Activated naive CD8-positive, alpha-beta T cell treated with anti-CD3 and anti-CD28 coated beads, Interleukin-2, amount 50 U/mL, for 24 hours (primary cell): ENCODE data around the gene ATAD3C.
"Not testable (repeated sequence)": the region's sequence is repeated elsewhere in the genome, so short reads cannot be mapped to it uniquely, and the experiment has no call there.

Experiments used
- ATAC-seq: fragments of 150-1000 bp; cut with Tn5 transposase; one replicate; pipeline ENCODE4 v1.10.0; 2021
- DNase-seq: peaks from one replicate; pipeline ENCODE4 v3.0.0; 2021
- H3K27ac Mint-ChIP-seq: one replicate; pipeline ENCODE4 v1.8.0; 2021; ENCODE audit warnings: mild to moderate bottlenecking, mixed read lengths
- H3K27me3 Mint-ChIP-seq: one replicate; pipeline ENCODE4 v1.8.0; 2021; ENCODE audit warnings: mixed read lengths
- H3K36me3 Mint-ChIP-seq: one replicate; pipeline ENCODE4 v1.8.0; 2021; ENCODE audit warnings: low read depth, mixed read lengths
- H3K4me1 Mint-ChIP-seq: one replicate; pipeline ENCODE4 v1.8.0; 2021; ENCODE audit warnings: mixed read lengths
- H3K4me3 Mint-ChIP-seq: one replicate; pipeline ENCODE4 v1.8.0; 2021; ENCODE audit warnings: mild to moderate bottlenecking, moderate library complexity, mixed read lengths
- H3K9me3 Mint-ChIP-seq: one replicate; pipeline ENCODE4 v1.8.0; 2021; ENCODE audit warnings: mixed read lengths

ATAD3C gene

GRCh38 chr1:1441002-1441888, 8.2 kb upstream of the ATAD3C start:
- ATAC-seq (peak; percentile 83), DNase-seq (peak; percentile 78)
- peaks cover 11% of the 10 kb centered on the region for H3K27me3 Mint-ChIP-seq
- no peak overlapping the region for H3K27ac Mint-ChIP-seq
- no peak overlapping the region for H3K4me3 Mint-ChIP-seq
- peaks cover 2% of the 10 kb centered on the region for H3K4me1 Mint-ChIP-seq
- H3K9me3 Mint-ChIP-seq: no peaks in the 10 kb centered on the region
- H3K36me3 Mint-ChIP-seq: no peaks in the 10 kb centered on the region

- H3K27me3 Mint-ChIP-seq: peaks cover 8% of the 10 kb centered on the region
- no peak overlapping the region for H3K4me3 Mint-ChIP-seq
- H3K4me1 Mint-ChIP-seq: no peaks in the 10 kb centered on the region
- DNase-seq (no peak), ATAC-seq (no peak)
- no peak overlapping the region for H3K27ac Mint-ChIP-seq
- H3K9me3 Mint-ChIP-seq: no peaks in the 10 kb centered on the region
- H3K36me3 Mint-ChIP-seq: no peaks in the 10 kb centered on the region
These were observed 7.3 kb upstream of the ATAD3C start for GRCh38 chr1:1442069-1442770.

DNA sequence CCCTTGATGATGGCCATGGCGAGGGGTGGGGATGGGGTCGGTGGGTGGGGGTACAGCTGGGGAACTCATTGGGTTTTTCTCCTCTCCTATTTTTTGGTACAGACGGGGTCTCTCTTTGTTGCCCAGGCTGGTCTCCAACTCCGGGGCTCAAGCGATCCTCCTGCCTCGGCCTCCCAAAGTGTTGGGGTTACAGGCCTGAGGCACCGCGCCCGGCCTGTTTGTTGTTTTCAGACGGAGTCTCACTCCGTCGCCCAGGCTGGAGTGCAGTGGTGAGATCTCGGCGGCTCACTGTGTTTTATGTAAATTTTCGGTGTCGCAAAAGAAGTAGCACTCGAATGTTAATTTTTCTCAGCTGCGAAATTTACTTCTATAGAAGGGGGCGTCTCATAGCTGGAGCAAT, 2.9 kb upstream of the ATAD3C start:
- not testable (repeated sequence) for H3K4me1 Mint-ChIP-seq, ATAC-seq

GRCh38 chr1:1450616-1451015, 1.1 kb downstream of the ATAD3C start:
- DNase-seq, H3K36me3 Mint-ChIP-seq, H3K4me1 Mint-ChIP-seq, H3K27ac Mint-ChIP-seq, H3K27me3 Mint-ChIP-seq, ATAC-seq, H3K4me3 Mint-ChIP-seq, H3K9me3 Mint-ChIP-seq: not testable (repeated sequence)

More for the DNA sequence above, 2.9 kb upstream of the ATAD3C start:
- H3K27ac Mint-ChIP-seq, H3K4me3 Mint-ChIP-seq, H3K36me3 Mint-ChIP-seq, H3K27me3 Mint-ChIP-seq, H3K9me3 Mint-ChIP-seq, DNase-seq: not testable (repeated sequence)

GRCh38 chr1:1451696-1452364, 2.3 kb downstream of the ATAD3C start:
- Mint-ChIP-seq H3K27ac (no peak overlapping the region), H3K4me3 (no peak overlapping the region), H3K4me1 (no peaks in the 10 kb centered on the region), H3K27me3 (no peaks in the 10 kb centered on the region), H3K9me3 (no peaks in the 10 kb centered on the region), H3K36me3 (no peaks in the 10 kb centered on the region)
- ATAC-seq (no peak), DNase-seq (no peak)

DNA sequence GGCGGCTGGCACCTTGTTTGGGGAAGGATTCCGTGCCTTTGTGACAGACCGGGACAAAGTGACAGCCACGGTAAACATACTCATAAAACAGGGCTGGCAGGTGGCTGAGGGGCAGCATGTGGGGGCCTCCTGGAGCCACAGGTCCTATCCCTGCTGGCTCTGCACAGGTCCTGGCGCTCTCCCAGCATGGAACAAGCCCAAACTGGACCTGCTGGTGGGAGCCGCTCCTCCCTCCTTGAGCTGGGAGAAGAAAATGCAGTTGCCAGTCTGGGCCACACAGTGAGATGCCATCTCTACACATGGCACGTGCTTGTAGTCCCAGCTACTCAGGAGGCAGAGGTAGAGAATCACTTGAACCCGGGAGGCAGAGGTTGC, 2.9 kb downstream of the ATAD3C start:
- not testable (repeated sequence) for H3K4me3 Mint-ChIP-seq, ATAC-seq, H3K9me3 Mint-ChIP-seq, H3K36me3 Mint-ChIP-seq, H3K27ac Mint-ChIP-seq, H3K27me3 Mint-ChIP-seq, H3K4me1 Mint-ChIP-seq, DNase-seq

DNA sequence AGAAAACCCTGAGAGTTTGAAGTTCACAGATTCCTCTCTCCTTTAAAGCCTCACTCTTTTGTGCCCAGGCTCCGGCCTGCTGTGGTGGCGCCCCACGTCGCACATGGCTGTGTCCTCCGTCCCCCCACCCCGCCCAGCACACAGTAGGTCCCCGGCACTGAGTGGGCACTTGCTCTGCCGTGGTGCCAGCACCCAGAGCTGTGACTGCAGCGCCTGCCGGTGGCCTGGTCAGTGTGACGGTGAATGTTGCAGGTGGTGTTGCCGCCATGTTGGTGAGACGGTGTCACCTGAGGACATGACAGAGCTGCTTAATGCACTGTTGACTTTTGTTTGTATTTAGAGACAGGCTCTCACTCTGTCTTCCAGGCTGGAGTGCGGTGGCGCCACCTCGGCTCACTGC, 3.4 kb downstream of the ATAD3C start:
- DNase-seq (no peak), ATAC-seq (no peak)
- Mint-ChIP-seq H3K36me3 (no peaks in the 10 kb centered on the region), H3K27ac (no peak overlapping the region), H3K4me1 (no peaks in the 10 kb centered on the region), H3K4me3 (no peak overlapping the region), H3K27me3 (no peaks in the 10 kb centered on the region), H3K9me3 (no peaks in the 10 kb centered on the region)

- H3K27me3 Mint-ChIP-seq, H3K27ac Mint-ChIP-seq, H3K4me1 Mint-ChIP-seq, H3K36me3 Mint-ChIP-seq, ATAC-seq, H3K9me3 Mint-ChIP-seq, H3K4me3 Mint-ChIP-seq, DNase-seq: not testable (repeated sequence)
These were observed 5.0 kb downstream of the ATAD3C start for GRCh38 chr1:1454286-1455056.

GRCh38 chr1:1455366-1455884, 5.9 kb downstream of the ATAD3C start:
- H3K36me3 Mint-ChIP-seq: no peaks in the 10 kb centered on the region
- H3K27me3 Mint-ChIP-seq: no peaks in the 10 kb centered on the region
- ATAC-seq (no peak), DNase-seq (no peak)
- no peaks in the 10 kb centered on the region for H3K4me1 Mint-ChIP-seq
- H3K9me3 Mint-ChIP-seq: no peaks in the 10 kb centered on the region
- no peak overlapping the region for H3K27ac Mint-ChIP-seq
- H3K4me3 Mint-ChIP-seq: no peak overlapping the region

DNA sequence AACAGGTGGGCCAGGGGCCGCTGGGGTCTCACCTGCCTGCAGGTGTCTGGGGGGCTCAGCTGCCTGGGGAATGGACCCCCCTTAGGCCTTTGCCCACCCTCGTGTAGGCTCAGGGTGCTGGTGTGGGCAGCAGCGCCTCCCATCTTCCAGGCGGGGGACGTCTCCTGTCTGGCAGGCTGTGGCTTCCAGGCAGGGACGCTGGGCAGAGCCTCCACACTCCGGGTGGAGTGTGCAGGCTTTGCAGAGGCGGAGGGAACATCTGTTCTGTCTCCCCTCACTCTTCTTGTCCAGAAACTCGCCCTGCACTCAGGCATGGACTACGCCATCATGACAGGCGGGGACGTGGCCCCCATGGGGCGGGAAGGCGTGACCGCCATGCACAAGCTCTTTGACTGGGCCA, 6.4 kb downstream of the ATAD3C start:
- H3K27me3 Mint-ChIP-seq, H3K4me3 Mint-ChIP-seq, DNase-seq, H3K27ac Mint-ChIP-seq, H3K4me1 Mint-ChIP-seq, H3K9me3 Mint-ChIP-seq, H3K36me3 Mint-ChIP-seq, ATAC-seq: not testable (repeated sequence)

DNA sequence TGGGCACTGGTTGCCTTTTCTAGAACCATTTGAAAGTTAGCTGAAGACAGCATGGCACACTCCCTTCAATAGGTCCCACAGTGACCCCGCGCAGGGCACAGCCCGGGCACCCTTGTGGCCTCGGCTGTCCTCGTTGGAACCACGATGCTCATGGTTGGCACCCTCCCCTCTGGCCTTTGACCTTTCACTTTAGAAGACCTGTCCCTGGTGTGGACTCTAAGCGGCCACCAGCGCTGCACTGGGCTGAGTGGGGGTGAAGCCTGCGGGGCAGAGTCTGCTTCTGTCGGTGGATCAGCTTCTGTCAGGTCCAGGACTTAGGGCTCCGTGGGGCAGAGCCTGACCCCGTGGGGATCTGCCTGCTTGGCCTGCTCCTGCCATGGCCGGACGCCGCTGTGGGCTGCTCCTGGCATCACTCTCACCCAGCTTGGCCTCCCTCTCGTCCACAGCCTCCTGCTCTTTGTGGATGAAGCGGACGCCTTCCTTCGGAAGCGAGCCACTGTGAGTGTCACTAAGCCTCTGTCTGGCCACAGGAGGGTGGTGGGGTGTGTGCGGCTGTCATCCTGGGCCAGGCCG, 7.3 kb downstream of the ATAD3C start:
- H3K36me3 Mint-ChIP-seq, DNase-seq, H3K4me1 Mint-ChIP-seq, H3K9me3 Mint-ChIP-seq, H3K27me3 Mint-ChIP-seq, H3K4me3 Mint-ChIP-seq, H3K27ac Mint-ChIP-seq, ATAC-seq: not testable (repeated sequence)

- DNase-seq, H3K9me3 Mint-ChIP-seq, H3K27me3 Mint-ChIP-seq, H3K36me3 Mint-ChIP-seq, H3K4me3 Mint-ChIP-seq, ATAC-seq, H3K4me1 Mint-ChIP-seq, H3K27ac Mint-ChIP-seq: not testable (repeated sequence)
These were observed 9.7 kb downstream of the ATAD3C start for GRCh38 chr1:1459156-1459555.

GRCh38 chr1:1459711-1460110, 10.2 kb downstream of the ATAD3C start:
- H3K4me3 Mint-ChIP-seq, ATAC-seq: not testable (repeated sequence)

More at GRCh38 chr1:1459711-1460110, 10.2 kb downstream of the ATAD3C start:
- not testable (repeated sequence) for H3K36me3 Mint-ChIP-seq, H3K27ac Mint-ChIP-seq, H3K9me3 Mint-ChIP-seq, H3K4me1 Mint-ChIP-seq, DNase-seq, H3K27me3 Mint-ChIP-seq
